ENCODE data around the gene RNF41.
A peak's percentile ranks its signal among the peaks of the same experiment; 100 is the strongest.
"Not testable (repeated sequence)": the region's sequence is repeated elsewhere in the genome, so short reads cannot be mapped to it uniquely, and the experiment has no call there.

RNF41 gene

GRCh38 chr12:56163533-56164344 is 58.0 kb downstream of the RNF41 start:
- no peak for DNase-seq

- no peak for DNase-seq
Observed at GRCh38 chr12:56162468-56163290, 59.0 kb downstream of the RNF41 start.

GRCh38 chr12:56161690-56162351 is 59.9 kb downstream of the RNF41 start:
- DNase-seq, result no peak

GRCh38 chr12:56160894-56161689 is 60.6 kb downstream of the RNF41 start:
- DNase-seq, result no peak

GRCh38 chr12:56160193-56160763 is 61.4 kb downstream of the RNF41 start:
- peak; percentile 51 to 54 for DNase-seq

GRCh38 chr12:56159482-56160192 is 62.1 kb downstream of the RNF41 start:
- DNase-seq, result no peak

GRCh38 chr12:56158926-56159461 is 62.7 kb downstream of the RNF41 start:
- DNase-seq, result no peak

GRCh38 chr12:56158029-56158925 is 63.4 kb downstream of the RNF41 start, which contains the start of gene MYL6:
Gene MYL6, plus strand, starts transcription at chr12:56158359. Its CDS starts 43 bp downstream, at chr12:56158402.
- peak; percentile 87 to 89 for DNase-seq

GRCh38 chr12:56157201-56158028 is 64.3 kb downstream of the RNF41 start:
- DNase-seq, result peak; percentile 27 to 38

GRCh38 chr12:56156464-56157200 is 65.1 kb downstream of the RNF41 start:
- not testable (repeated sequence) for DNase-seq

- DNase-seq, result no peak
Observed at GRCh38 chr12:56155256-56155845, 66.4 kb downstream of the RNF41 start.

- no peak for DNase-seq
Observed at GRCh38 chr12:56154818-56155217, 66.9 kb downstream of the RNF41 start.

GRCh38 chr12:56154246-56154771 is 67.4 kb downstream of the RNF41 start:
- DNase-seq, result no peak

GRCh38 chr12:56153678-56154065 is 68.0 kb downstream of the RNF41 start:
- DNase-seq, result no peak

GRCh38 chr12:56152756-56153677 is 68.7 kb downstream of the RNF41 start:
- DNase-seq, result no peak
